G401.6 (cell line): ENCODE measurements around the gene KNTC1.
"Not testable (repeated sequence)": the region's sequence is repeated elsewhere in the genome, so short reads cannot be mapped to it uniquely, and the experiment has no call there.

Experiments used
- FAIRE-seq: peaks from 2 replicates; lab custom pipeline; 2012; peaks lifted over from hg19 to GRCh38; lab: Jason Lieb, UNC

Gene KNTC1

GRCh38 chr12:122646517-122647217 is 119.6 kb downstream of the KNTC1 start:
- no peak for FAIRE-seq

- FAIRE-seq, result no peak
These were observed 124.6 kb downstream of the KNTC1 start for GRCh38 chr12:122651520-122652224.

DNA sequence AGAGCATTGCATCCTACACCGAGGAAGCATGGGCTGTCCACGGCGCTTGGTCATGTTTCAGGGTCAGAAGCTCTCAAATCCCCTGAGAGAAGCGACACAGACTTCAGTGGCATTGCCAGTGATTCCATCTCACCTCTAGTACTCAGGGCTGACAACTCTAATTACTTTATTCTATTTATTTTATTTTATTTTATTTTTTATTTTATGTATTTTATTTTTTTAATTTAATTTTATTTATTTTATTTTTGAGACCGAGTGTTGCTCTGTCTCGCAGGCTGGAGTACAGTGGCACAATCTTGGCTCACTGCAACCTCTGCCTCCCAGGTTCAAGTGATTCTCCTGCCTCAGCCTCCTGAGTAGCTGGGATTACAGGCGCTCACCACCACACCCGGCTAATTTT is 126.2 kb downstream of the KNTC1 start:
- not testable (repeated sequence) for FAIRE-seq

- no peak for FAIRE-seq
These were observed 129.2 kb downstream of the KNTC1 start for GRCh38 chr12:122656298-122656697.

DNA sequence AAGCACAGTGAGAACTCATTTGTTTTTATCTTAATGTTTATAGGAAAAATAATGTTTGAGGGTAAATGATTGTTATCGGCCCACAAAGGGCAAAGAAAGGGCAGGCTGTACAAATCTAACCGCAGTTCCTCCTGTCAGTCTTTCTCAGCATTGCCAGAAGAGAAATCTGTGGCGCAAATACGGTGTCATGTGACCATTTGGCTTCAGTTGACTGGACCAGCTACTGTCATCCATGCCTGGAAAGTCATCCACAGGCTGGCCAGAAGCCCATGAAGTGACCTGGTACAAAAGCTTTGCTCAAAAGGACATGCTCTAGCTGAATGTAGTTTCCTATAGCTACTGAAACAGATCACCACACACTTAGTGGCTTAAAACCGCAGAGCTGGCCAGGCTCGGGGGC is 132.5 kb downstream of the KNTC1 start:
- FAIRE-seq, result no peak

DNA sequence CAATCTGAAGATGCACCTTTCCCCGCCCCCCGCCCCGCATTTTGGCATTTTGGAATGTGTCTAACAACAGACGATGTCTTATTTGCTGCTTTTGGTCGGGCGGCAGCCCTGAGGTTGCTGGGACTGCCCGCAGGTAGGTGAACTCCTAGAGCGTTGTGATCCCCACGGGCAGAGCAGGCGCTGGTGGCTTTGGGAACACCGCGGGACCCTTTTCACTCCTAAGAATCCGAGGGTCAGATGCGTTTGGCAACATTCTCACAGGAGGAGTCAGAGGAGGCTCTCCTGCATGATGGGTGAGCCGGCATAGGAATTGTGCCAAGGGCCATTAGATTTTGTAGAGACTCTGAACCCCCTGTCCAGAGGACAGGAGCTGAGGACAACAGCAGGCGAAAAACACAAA is 134.2 kb downstream of the KNTC1 start:
- no peak for FAIRE-seq

DNA sequence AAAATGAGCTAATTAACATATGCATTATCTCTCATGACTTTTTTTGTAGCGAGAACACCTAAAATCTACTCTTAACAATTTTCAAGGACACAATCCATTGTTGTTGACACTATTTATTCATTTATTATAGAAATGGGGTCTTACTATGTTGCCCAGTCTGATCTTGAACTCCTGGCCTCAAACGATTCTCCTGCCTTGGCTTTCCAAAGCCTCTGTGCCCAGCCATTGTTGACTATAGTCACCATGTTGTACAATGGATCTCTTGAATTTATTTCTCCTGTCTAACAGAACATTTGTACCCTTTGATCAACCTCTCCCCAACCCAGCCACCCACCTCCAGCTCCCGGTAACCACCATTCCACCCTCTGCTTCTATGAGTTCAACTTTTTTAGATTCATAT is 134.9 kb downstream of the KNTC1 start:
- FAIRE-seq, result no peak

GRCh38 chr12:122665349-122665748 is 138.3 kb downstream of the KNTC1 start:
- FAIRE-seq, result no peak

GRCh38 chr12:122665759-122666158 is 138.7 kb downstream of the KNTC1 start:
- no peak for FAIRE-seq

- no peak for FAIRE-seq
These were observed 141.2 kb downstream of the KNTC1 start for GRCh38 chr12:122668268-122668667.

- FAIRE-seq, result no peak
These were observed 142.5 kb downstream of the KNTC1 start for GRCh38 chr12:122669397-122670070.

DNA sequence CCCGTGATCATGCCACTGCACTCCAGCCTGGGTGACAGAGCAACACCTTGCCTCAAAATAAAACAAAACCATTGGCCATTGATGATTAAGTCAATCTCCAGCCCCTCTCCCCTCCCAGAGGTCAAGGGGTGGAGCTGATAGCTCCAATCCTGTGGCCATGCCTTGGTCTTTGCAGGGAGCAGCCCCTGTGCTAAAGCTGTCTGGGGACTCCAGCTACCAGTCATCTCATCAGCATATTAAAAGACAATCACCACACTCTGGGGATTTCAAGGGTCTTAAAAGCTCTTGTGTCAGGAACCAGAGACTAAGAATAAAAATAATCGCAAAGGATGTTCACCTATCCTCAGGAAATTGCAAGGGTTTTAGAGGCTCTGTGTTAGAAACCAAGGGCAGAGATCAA is 145.5 kb downstream of the KNTC1 start:
- FAIRE-seq, result no peak
